NCI-H1694 (cell line): ENCODE measurements around the gene CLDN11.

Experiments
- DNase-seq: peaks from one replicate; lab custom pipeline; 2025; lab: John Stamatoyannopoulos, UW

The CLDN11 gene

GRCh38 chr3:170470063-170471016, 51.7 kb downstream of the CLDN11 start:
- DNase-seq: peak; percentile 84

GRCh38 chr3:170471149-170471548, 52.5 kb downstream of the CLDN11 start:
- no peak for DNase-seq

- DNase-seq: no peak
Observed at GRCh38 chr3:170473358-170473757, 54.7 kb downstream of the CLDN11 start.

GRCh38 chr3:170475092-170475685, 56.5 kb downstream of the CLDN11 start:
- no peak for DNase-seq

- DNase-seq: no peak
Observed at GRCh38 chr3:170476291-170476690, 57.6 kb downstream of the CLDN11 start.

GRCh38 chr3:170477395-170477794, 58.7 kb downstream of the CLDN11 start:
- DNase-seq: no peak

- DNase-seq: no peak
Observed at GRCh38 chr3:170480111-170480510, 61.4 kb downstream of the CLDN11 start.

GRCh38 chr3:170482199-170482598, 63.5 kb downstream of the CLDN11 start:
- DNase-seq: no peak

- no peak for DNase-seq
Observed at GRCh38 chr3:170483485-170484262, 65.0 kb downstream of the CLDN11 start.
